PFSK-1 (cell line): Measurements from ENCODE around the gene LAMA3.

ENCODE experiments used
- FOXP2 ChIP-seq: optimal IDR thresholded peaks from 2 replicates; pipeline ENCODE3; 2011; ENCODE audit warnings: borderline replicate concordance, control low read depth, inconsistent platforms; ENCODE audit not compliant: insufficient read depth; ENCODE audit errors: extremely low read length, extremely low read depth
- POLR2AphosphoS5 ChIP-seq: IDR thresholded peaks from 2 replicates; pipeline ENCODE4 v1.6.1; 2012; ENCODE audit warnings: low read depth, mild to moderate bottlenecking, control low read depth, low read length, moderate library complexity

DNA sequence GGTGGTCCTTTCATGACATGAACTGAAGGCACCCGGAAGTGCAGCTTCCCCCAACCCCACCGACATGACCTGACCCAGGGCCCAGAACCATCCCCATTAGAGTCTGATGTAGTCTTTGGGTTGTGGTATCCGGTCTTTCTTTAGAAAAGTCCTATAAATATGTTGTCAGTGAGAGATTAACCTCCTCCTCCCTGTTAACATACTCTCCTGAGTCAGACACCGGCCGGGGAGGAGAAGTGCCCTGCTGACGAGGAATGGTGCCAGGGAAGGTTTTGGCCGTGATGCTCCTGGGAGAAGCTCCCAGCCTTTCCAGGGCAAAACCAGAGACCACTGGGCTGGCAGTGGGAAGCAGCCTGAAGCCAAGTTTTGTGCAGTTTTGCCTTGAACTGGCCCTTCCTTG lies 109.0 kb downstream of the LAMA3 start:
- TF ChIP-seq POLR2AphosphoS5 (no peak), FOXP2 (no peak)
